GM18511 (cell line): ENCODE measurements around the gene DMKN.

Experiments used
- ATAC-seq: cut with Tn5 transposase; IDR thresholded peaks from one replicate; pipeline ENCODE4 v1.9.1; 2021; ENCODE audit warnings: mild to moderate bottlenecking, moderate library complexity; ENCODE audit not compliant: unreplicated experiment

DMKN gene

DNA sequence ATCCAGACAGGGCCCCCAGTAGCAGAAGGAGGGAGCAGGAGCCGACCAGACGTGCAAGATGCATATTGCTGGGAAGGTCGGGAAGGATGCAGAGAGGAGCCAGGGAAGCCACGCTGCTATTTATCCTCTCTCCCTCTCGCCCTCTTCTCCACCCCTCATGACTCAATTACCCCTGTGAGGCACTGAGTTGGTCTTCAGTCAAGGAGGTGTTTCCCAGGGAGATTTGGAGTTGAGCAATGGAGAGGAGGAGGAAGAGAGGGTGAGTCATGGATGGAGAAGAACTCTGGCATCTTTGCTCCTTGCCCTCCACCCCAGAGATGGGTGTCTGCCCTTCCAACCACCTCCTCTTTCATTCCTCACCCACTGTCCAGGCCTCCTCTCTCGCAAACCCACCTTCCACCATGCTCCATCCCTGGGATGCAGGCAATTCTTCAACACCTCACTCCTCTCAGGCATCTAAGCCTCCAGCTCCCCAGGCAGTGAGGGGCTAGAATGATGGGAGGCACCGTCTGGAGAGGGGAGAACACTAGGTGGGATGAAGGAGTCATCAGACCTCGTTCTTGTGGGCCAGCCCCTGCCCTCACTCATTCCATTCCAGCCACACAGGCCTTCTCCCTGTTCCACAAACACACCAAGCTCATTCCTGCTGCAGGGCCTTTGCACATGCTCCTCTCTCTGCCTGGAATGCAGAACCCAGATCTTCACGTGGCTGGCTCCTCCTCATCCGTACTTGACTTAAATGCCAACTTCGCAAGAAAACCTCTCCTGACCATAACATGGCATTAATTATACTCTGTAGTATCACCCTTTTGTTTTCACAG lies 15.0 kb upstream of the DMKN start, which contains the start of gene SBSN:
Gene SBSN (minus strand): TSS at position 94 of the 821 bp plus-strand sequence. CDS start 30 bp downstream, at position 64.
- no peak for ATAC-seq

DNA sequence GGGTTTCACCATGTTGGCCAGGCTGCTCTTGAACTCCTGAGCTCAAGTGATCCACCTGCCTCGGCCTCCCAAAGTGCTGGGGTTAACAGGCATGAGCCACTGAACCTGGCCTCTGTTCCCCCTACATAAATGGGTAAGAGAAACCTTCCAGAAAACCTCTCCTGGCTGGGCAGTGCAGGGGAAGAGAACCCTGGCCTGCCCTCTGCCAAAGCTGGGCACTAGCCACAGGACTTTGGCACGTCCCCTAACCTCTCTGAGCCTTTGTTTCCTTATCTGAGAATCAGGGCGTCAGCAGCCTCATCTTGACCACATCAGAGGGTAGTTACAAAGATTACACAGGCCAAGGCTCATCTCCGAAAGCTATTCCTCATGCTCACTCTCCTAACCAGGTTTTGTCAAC lies 12.4 kb upstream of the DMKN start:
- ATAC-seq: no peak

DNA sequence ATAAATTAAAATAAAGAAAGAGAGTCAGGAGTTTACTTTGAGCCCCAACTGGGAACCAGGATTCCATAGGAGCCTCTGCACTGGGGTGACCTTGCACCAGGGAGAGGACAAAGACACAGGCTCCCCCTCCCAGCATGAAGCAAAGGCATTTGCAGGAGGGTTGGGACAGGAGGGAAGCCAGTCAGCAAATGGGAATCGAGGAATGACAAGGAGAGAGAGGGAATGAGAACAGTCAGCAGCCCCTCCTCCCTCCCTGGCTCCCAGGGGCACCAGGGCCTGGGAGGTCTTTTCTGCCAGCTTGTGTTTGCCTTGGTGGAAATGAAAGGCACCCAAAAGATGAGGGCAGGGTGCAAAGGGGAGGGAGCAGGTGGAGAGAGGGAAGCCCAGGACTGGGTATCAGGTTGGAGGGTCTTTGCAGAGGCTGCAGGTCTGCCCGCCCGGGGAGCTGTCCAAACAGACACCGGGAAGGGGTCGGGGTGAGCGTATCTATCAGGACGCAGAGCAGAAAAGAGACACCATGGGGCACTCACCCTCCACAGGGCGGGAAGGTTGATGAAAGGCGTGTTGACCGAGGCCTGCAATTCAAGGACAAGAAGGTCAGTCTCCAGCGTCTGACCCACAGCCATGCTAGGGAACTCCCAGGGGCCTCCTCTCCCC lies 10.9 kb upstream of the DMKN start:
- ATAC-seq: no peak

DNA sequence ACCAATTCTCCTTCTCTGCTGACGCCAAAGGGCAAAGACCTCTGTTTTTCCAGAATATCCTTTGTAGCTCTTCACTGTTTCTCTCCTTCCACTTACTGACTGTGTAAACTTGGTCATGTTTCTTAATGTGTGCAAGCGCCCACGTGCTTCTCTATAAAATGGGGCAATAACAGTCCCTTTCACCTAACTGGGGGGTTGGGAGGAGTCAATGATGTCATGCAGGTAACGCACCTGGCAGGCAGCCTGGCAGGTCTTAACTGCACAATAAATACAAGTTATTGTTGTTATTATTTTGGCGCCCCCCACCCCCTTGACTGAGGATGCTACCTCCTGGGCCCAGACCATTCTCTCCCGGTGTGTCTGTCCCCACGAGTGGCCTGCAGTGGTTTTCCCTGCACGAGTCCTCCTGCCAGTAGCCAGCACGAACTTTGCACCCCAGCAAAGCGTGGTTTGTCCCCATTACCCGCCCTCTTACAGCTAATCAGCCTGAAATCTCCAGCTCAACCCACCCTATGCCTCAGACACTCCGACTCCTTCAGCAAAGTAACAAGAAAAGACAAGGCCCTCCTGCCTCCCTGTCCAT lies 9.4 kb upstream of the DMKN start:
- ATAC-seq: no peak

DNA sequence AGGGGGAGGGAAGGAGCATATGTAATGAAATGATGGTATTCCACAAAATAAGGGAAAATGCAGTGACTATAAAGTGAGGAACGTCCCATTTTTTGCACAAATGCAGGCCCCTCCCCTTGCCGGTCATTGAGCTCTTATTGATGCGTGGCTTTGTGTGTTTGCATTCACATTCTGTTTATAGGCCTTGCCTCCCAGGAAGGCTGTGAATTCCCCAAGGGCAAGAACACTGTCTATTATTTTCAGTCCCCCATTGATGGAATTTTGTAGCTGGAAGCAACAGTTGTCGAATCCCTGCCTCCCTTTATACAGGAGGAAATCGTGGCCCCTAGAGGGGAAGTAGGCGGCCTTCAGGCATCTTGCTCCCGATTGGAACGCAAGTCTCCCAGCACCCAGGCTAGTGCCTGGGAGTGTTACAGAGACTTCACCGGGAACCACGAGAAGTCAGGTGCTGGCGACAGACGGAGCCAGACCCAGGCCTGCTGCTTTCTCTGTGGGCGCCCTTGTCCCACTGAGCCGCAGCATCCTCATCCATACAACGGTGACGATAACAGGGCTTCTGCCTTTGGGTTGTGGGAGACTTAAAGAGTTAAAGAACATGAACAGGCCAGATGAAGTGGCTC lies 7.8 kb upstream of the DMKN start:
- ATAC-seq: no peak

DNA sequence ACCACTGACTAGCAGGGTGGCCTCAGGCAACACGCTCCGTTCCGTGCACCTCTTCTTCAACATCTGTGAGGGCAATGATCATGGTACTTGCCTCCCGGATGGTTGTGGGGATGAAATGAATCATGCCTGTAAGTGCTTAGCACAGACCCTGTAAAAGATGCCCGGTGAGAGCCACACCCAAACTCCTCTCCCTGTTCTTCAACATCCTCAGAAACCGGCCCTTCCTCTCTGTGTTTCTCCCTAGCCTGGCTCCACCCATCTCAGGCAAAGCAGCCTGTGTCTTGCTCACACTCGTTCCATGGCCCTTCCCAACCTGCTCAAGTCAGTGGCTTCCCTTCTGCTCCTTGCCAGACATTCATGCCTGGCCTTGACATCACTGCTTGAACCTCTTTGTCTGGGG lies 5.8 kb upstream of the DMKN start:
- no peak for ATAC-seq

DNA sequence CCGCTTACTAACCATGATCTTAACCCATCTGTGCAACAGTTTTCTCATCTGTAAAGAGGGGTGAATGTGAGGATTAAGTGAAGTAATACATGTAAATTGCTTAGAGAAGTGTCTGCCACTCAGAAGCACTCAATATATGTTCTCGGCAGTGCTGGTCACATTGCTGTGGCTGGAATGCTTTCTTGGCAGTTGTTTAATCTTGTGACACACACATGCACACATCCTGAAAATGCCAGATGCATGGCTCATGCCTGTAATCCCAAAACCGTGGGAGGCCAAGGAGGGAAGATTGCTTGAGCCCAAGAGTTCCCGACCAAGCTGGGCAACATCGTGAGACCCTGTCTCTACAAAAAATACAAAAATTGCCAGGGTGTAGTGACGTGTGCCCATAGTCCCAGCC lies 4.9 kb upstream of the DMKN start:
- no peak for ATAC-seq

DNA sequence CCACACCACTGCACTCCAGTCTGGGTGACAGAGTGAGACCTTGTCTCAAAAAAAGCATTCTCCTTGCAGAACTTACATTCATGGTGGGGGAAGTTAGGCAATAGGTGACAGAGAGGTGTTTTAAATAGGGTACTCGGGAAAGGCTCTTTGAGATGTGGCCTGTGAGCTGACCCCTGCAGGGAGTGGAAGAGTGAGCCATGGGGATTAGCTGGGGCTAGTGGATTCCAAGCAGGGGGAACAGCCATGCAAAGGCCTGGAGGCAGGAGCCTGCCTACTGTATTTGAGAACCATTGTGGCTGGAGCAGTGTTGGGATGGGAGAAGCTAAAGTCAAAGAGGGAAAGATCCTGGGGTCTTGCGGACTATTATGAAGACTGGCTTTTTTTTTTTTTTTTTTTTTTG lies 3.9 kb upstream of the DMKN start:
- no peak for ATAC-seq

DNA sequence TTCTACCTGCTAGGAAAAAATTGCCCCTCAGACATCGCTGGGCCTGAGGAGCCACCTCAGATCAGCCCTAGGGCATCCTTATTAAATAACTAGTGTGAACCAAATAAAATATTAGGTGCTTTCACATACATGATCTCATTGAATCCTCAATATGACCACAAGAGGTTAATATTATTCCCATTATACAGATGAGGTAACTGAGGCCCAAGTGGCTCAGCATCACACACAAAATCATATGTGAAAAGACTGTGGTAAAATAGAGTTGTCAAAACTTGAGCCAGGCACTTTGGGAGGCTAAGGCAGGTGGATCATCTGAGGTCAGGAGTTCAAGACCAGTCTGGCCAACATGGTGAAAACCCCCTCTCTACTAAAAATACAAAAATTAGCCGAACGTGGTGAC lies 2.9 kb upstream of the DMKN start:
- no peak for ATAC-seq

DNA sequence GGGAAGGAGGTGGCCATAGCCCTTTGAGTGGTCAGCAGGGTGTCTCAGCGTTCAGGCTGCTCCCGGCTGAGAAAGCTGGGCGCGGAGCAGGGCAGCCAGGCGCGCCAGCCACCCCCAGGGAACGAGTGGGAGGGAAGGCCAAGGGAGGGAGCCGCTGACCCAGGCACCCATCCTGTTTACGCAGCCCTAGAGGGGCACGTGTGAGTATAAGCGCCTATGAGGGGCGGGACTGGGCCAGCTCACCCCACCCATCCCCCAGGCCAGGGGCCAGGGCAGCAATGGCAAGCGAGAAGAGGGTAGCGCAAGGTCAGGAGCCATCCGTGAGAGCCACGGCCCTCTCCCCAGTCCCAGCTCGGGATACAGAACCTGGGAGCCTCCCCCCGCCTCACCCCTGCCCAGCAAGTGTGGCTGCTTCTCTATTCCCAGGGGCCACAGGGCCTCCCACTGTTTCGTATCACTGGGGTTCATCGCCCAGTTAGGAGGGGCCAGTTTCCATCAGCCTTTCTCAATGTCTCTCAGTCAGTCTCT lies 897 bp upstream of the DMKN start:
- ATAC-seq: no peak

DNA sequence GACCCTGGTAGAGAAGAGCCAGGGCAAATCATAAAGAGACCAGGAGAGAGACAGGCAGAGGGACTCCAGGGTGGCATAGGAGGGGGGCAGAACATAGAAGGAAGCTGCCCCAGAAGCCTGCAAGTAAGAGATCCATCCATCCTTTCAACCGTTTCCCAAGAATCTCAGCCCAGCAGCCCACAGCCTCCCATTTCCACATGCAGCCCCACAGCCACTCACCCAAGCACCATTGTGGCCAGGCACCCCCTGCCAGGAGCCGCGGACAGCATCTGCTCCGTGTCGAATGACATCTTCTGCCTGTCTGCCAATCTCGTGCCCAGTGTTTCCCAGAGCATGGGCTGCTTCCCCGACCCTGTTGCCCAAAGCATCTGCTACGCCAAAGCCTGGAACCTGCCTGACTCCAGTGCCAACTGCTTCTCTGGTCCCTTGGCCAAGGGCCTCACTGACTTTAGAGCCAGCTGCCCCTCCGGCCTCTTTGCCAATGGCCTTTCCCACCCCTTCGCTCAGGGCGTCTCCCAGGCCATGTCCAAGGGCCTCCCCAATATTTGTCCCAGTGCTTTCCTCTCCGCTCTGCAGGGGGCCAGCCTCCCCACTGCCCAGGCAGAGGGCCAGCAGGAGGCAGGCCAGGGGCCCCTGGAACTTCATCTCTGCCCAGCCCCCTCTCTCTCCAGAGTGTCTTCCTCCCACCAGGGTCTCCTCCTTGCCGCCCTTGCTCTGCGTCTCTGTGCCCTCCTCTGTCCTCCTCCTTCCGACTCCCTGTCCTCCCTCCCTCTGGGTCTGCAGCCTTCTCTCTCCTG lies 420 bp downstream of the DMKN start:
- no peak for ATAC-seq

DNA sequence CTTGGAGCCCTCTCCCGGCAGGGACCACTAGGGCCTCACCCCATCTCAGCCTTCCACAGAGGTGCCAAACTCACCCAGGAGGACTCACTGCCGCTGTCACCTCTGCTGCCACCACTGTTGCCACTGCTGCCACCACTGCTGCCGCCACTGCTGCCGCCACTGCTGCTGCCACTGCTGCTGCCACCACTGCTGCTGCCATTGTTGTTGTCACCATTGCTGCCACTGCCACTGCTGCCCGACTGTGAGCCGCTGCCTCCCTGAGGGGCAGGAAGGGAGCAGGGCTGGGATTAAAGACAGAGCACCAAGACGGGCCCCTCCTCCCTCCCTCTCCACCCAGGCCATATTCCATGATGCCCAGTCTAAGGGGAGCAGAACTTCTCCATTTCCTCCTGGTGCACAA lies 2.1 kb downstream of the DMKN start:
- ATAC-seq: no peak

DNA sequence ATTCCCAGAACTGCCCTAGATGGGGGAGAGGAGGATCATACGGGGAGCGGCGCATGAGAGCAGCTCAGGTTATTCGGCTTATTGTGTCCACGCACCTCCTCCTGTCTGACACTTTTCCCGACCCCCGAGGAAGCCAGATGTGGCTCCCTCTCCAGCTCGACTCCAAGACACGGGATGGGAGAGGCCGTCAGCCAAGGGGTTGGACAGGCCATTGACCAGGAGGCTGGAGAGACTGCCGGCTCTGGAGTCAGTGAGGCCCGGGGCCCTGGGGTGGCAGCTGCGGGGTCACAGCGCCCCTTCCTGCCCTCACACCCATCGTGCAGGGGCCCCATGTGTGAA lies 2.9 kb downstream of the DMKN start:
- ATAC-seq: no peak

DNA sequence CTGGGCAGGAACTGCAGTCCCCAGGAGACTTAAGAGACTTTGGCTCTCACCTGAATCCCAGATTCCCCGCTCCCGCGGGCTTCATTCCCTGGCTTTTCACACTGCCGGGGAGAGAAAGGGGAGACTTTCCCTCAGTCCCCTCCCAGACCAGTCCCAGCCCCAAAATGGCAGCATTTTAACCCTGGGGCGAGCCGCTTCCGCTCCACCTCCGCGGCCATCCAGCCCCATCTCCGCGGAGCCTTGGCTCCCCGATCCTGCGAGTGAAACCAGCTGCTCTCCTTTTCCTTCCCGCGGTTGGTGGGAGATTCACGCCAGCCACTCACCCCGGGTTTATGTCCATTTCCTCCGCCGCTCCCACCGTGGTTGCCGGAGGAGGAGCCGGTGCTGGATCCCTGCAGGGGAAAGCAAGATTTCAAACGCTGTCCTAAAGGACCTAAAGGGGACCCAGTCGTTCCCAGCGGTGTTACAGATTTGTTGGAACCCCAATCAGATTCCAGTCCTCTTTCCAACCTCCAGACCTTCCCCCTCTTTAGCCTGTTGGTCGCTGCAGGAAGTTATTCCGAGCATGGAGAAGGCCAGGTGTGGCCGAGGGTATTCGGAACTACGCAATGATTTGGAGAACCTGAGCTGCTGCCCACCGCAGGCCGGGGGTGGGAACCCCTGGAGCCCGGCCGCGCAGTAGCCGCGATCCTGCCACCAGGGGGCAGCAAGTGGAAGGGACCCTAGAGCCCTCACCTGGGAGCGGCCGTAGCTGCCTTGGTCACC lies 3.4 kb downstream of the DMKN start:
- ATAC-seq: no peak

DNA sequence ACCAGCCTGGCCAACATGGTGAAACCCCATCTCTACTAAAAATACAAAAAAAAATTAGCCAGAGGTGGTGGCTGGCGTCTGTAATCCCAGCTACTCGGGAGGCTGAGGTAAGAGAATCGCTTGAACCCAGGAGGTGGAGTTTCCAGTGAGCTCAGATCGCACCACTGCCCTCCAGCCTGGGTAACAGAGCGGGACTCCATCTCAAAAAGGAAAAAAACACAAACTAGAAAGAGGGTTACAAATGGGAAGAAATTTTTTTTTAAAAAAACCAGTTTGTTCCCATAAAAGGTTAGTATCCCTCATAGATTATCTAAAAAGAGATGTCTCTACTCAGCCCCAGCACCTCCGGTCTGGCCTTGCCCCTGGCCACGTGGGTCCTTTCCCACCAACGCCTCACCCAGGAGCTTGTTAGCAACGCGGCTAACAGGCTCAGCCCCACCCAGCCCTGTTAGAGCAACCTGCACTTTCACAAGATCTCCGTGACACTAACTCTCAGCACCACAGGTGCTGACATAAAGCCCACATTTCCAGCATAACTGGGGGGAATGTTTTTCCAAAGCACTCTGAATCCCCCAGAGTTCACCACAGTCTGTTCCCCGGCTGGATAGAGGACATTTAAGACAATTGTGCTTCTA lies 4.3 kb downstream of the DMKN start:
- ATAC-seq: no peak

DNA sequence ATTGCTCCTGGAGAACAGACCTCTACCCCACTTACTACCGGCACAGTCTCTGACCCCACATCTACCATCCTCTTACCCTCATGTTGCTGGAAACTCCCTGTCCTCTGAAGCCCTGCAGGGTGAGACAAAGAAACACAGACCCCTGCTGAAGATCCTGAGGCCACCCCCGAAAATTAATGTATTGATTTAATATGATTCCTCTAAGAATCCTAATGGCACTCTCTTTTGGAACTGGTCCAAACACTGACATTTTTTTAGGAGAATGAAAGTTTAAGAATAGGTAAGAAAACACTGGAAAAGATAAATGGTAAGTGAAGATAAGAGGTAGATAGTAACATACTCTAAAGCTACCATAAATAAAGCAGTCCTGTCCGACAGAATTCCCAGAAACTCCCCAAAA lies 5.3 kb downstream of the DMKN start:
- ATAC-seq: no peak

DNA sequence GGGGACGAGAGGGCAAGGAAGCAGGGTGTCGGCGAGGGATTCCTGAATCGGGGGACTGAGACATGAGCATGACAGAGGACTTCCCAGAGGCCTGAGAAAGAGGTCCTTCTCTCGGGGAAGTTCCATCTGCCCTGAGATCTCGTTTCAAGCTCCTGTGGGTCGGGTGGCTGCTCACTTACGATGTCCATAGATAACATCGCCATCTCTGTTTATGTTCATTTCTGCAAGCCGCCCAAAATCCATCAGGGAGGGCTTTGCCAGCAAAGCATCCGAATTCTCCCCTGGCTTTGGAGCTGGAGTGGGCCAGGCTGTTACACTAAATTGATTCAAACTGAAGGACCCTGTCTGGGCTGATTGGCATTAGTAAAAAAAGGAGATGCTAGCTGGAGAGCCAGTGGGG lies 5.9 kb downstream of the DMKN start:
- ATAC-seq: no peak

DNA sequence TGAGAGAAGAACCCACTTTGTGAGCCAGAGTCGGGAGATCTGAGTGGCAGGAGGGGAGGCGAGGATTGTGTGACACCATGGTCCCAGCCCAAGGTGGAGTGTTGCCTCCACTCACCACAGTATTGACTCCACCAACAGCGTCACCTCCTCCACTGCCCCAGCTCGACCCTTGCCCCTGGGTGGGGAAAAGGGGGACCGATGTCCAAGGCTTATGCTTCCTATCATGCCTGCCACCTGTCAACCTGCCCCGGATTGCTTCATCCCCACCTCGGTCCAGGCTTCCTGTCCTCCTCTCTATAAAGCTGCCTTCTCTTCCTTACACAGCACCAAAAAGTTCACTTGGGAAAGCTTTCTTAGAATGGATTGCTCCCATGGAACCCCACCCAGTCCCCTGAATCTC lies 7.4 kb downstream of the DMKN start:
- ATAC-seq: no peak

DNA sequence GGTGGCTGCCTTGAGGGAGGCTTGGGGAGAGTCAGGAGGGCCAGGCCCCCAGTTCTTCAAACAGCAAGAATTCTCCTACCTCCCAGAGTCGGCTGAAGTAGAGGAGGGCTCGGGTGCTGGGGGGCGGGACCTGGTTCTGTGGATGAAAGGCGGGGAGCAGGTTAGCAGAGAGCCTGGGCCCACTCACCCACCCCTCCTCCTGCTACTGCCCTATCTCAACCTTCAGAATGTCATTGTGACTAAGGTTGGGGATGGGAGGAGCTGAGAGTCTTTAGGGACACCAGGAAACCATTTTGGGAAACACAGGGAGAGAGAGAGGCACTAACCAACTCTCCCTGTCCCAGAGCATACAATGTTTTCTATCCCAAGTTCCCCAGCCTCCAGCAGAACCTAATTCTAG lies 10.7 kb downstream of the DMKN start:
- ATAC-seq: no peak

DNA sequence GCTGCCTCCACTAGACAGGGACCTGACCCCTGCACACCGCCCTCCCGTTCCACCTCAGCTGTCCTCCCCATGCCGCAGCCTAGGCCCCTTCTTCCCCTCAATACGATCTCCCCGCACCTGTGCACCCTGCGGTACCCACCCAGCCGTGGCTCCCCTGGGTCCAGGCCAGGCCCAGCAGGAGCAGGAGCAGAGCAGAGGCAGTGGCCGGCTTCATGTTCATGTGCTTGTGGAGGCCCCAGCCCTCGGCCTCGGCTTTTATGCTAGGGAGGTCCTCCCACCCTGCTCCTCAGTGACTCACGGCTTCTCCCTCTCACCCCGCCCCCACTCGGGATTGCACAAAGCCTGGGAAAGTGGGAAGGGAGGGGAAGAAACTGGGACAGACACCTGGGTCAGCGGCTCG lies 11.8 kb downstream of the DMKN start:
- ATAC-seq: no peak
